H9 (cell line): ENCODE data around the gene TTYH2. TPM values are rescaled to one million over a fixed set of nuclear protein-coding genes. Genes with fewer than 3 reads are reported as not detected.

Experiments
- DNase-seq: peaks from one replicate; pipeline ENCODE4 v3.0.0-alpha.2; 2017
- H2AFZ ChIP-seq: one replicate; pipeline ENCODE4 v1.6.1; 2013; ENCODE audit warnings: mild to moderate bottlenecking, low read length, control low read depth, moderate library complexity
- H2AK5ac ChIP-seq: 2 replicates; pipeline ENCODE4 v1.6.1; 2013; ENCODE audit warnings: low read length, control low read depth, mixed read lengths; ENCODE audit not compliant: insufficient read length
- H2BK120ac ChIP-seq: one replicate; pipeline ENCODE4 v1.6.1; 2013; ENCODE audit warnings: low read depth, mild to moderate bottlenecking, low read length, control low read depth, inconsistent platforms; ENCODE audit not compliant: poor library complexity, severe bottlenecking
- H2BK12ac ChIP-seq: 2 replicates; pipeline ENCODE4 v1.6.1; 2013; ENCODE audit warnings: low read length, control low read depth, mixed read lengths, low read depth; ENCODE audit not compliant: insufficient read length
- H2BK15ac ChIP-seq: 2 replicates; pipeline ENCODE4 v1.6.1; 2013; ENCODE audit warnings: low read depth, low read length, control low read depth
- H2BK20ac ChIP-seq: one replicate; pipeline ENCODE4 v1.6.1; 2013; ENCODE audit warnings: low read depth, mild to moderate bottlenecking, low read length, control low read depth, inconsistent platforms; ENCODE audit not compliant: poor library complexity, severe bottlenecking
- H2BK5ac ChIP-seq: 2 replicates; pipeline ENCODE4 v1.6.1; 2013; ENCODE audit warnings: low read length, control low read depth, mixed read lengths; ENCODE audit not compliant: insufficient read length
- H3K14ac ChIP-seq: 2 replicates; pipeline ENCODE4 v1.6.1; 2013; ENCODE audit warnings: low read length, control low read depth; ENCODE audit not compliant: insufficient read depth
- H3K18ac ChIP-seq: 2 replicates; pipeline ENCODE4 v1.6.1; 2013; ENCODE audit warnings: low read depth, mild to moderate bottlenecking, mixed read lengths, low read length, control low read depth; ENCODE audit not compliant: insufficient read length
- H3K23ac ChIP-seq: 2 replicates; pipeline ENCODE4 v1.6.1; 2013; ENCODE audit warnings: low read length, control low read depth, mixed read lengths, low read depth; ENCODE audit not compliant: insufficient read length
- H3K23me2 ChIP-seq: 2 replicates; pipeline ENCODE4 v1.6.1; 2013; ENCODE audit warnings: low read depth, mild to moderate bottlenecking, mixed read lengths, low read length, control low read depth; ENCODE audit not compliant: insufficient read length, poor library complexity, severe bottlenecking
- H3K27ac ChIP-seq: 2 replicates; pipeline ENCODE4 v1.5.1; 2013; ENCODE audit warnings: low read length, control low read depth, mixed read lengths, low read depth; ENCODE audit not compliant: insufficient read length
- H3K27me3 ChIP-seq: 2 replicates; pipeline ENCODE4 v1.6.1; 2013; ENCODE audit warnings: low read length, control low read depth, inconsistent platforms; ENCODE audit not compliant: insufficient read depth
- H3K4ac ChIP-seq: 2 replicates; pipeline ENCODE4 v1.6.1; 2013; ENCODE audit warnings: low read depth, mild to moderate bottlenecking, control low read depth, inconsistent platforms, low read length, moderate library complexity
- H3K4me1 ChIP-seq: 2 replicates; pipeline ENCODE4 v1.6.1; 2013; ENCODE audit warnings: low read length, control low read depth, inconsistent platforms; ENCODE audit not compliant: insufficient read depth
- H3K4me2 ChIP-seq: 2 replicates; pipeline ENCODE4 v1.6.1; 2013; ENCODE audit warnings: low read length, control low read depth, mixed read lengths; ENCODE audit not compliant: insufficient read length, insufficient read depth
- H3K56ac ChIP-seq: 2 replicates; pipeline ENCODE4 v1.6.1; 2013; ENCODE audit warnings: low read depth, mild to moderate bottlenecking, mixed read lengths, low read length, control low read depth; ENCODE audit not compliant: insufficient read length
- H3K79me1 ChIP-seq: 2 replicates; pipeline ENCODE4 v1.6.1; 2013; ENCODE audit warnings: low read depth, mild to moderate bottlenecking, moderate library complexity, low read length, control low read depth, inconsistent platforms; ENCODE audit not compliant: insufficient read depth, poor library complexity, severe bottlenecking
- H3K79me2 ChIP-seq: 2 replicates; pipeline ENCODE4 v1.6.1; 2013; ENCODE audit warnings: low read length, control low read depth, inconsistent platforms; ENCODE audit not compliant: insufficient read depth
- H3K9ac ChIP-seq: 2 replicates; pipeline ENCODE4 v1.6.1; 2013; ENCODE audit warnings: low read length, control low read depth, mixed read lengths; ENCODE audit not compliant: insufficient read length; ENCODE audit errors: extremely low read depth
- H3K9me3 ChIP-seq: one replicate; pipeline ENCODE4 v1.6.1; 2013; ENCODE audit warnings: low read depth, low read length, inconsistent platforms; ENCODE audit not compliant: control insufficient read depth
- H3T11ph ChIP-seq: one replicate; pipeline ENCODE4 v1.6.1; 2013; ENCODE audit warnings: mild to moderate bottlenecking, low read length, control low read depth, inconsistent platforms
- H4K20me1 ChIP-seq: one replicate; pipeline ENCODE4 v1.6.1; 2013; ENCODE audit not compliant: control insufficient read depth, insufficient read length, insufficient read depth
- H4K5ac ChIP-seq: 2 replicates; pipeline ENCODE4 v1.6.1; 2013; ENCODE audit warnings: low read depth, mild to moderate bottlenecking, mixed read lengths, low read length, control low read depth; ENCODE audit not compliant: insufficient read length
- H4K8ac ChIP-seq: replicated peaks from 2 replicates; pipeline ENCODE4 v1.6.1; 2013; ENCODE audit warnings: low read length, control low read depth, mixed read lengths, low read depth; ENCODE audit not compliant: insufficient read length
- H4K91ac ChIP-seq: 2 replicates; pipeline ENCODE4 v1.6.1; 2013; ENCODE audit warnings: low read depth, mild to moderate bottlenecking, moderate library complexity, mixed read lengths, low read length, control low read depth; ENCODE audit not compliant: insufficient read length
- H3K27ac Mint-ChIP-seq, 3 experiments: 2 replicates in 2 of 3; 3 replicates in 1 of 3; pipeline ENCODE4 v1.8.0; 2020 to 2021; ENCODE audit warnings: mixed read lengths in 3 of 3, mild to moderate bottlenecking in 1 of 3, moderate library complexity in 1 of 3
- H3K27me3 Mint-ChIP-seq: 2 replicates; pipeline ENCODE4 v1.8.0; 2021; ENCODE audit warnings: low read depth, mild to moderate bottlenecking, moderate library complexity, mixed read lengths
- H3K36me3 Mint-ChIP-seq, 3 experiments: 2 replicates in 2 of 3; 3 replicates in 1 of 3; pipeline ENCODE4 v1.8.0; 2020 to 2021; ENCODE audit warnings: low read depth in 3 of 3, mixed read lengths in 3 of 3; ENCODE audit not compliant: insufficient read depth in 1 of 3
- H3K4me1 Mint-ChIP-seq, 2 experiments: 2 replicates each; pipeline ENCODE4 v1.8.0; 2020; ENCODE audit warnings: mixed read lengths in 2 of 2
- H3K4me3 Mint-ChIP-seq, 2 experiments: 2 replicates in 1 of 2; 3 replicates in 1 of 2; pipeline ENCODE4 v1.8.0; 2020 to 2021; ENCODE audit warnings: mild to moderate bottlenecking in 2 of 2, mixed read lengths in 2 of 2, moderate library complexity in 1 of 2
- H3K9me3 Mint-ChIP-seq, 2 experiments: 2 replicates in 1 of 2; 3 replicates in 1 of 2; pipeline ENCODE4 v1.8.0; 2020; ENCODE audit warnings: mild to moderate bottlenecking in 2 of 2, mixed read lengths in 2 of 2, moderate library complexity in 1 of 2
- CTCF ChIP-seq: fragments of 200-600 bp; sonication (generic); conservative IDR thresholded peaks from 3 replicates; pipeline ENCODE4 v1.8.0; 2021; ENCODE audit warnings: antibody characterized with exemption, mild to moderate bottlenecking
- WGBS: extraction: QIAGEN DNeasy Blood & Tissue Kit; methylation state at CpG from one replicate; pipeline ENCODE4 v1.1.7; 2013; ENCODE audit warnings: missing lambda C conversion rate, low lambda C conversion rate, mixed read lengths; ENCODE audit not compliant: insufficient read length; ENCODE audit errors: extremely low coverage; 5-methylcytosine and 5-hydroxymethylcytosine counted together
- total RNA-seq: library from RNA; stranded (reverse); gene quantifications from 2 replicates; pipeline ENCODE4 v1.2.1, GENCODE V29; 2021

TTYH2 gene
- total RNA-seq, 1 experiment from 2014 or later, result 1.6 TPM

- H3K27me3 ChIP-seq, result no peaks in the 10 kb centered on the region
- H3K4me3 Mint-ChIP-seq, result no peak overlapping the region
- H3K4me1 Mint-ChIP-seq, result peaks cover 5 to 18% of the 10 kb centered on the region in 2 experiments
Observed at GRCh38 chr17:74252211-74252610, 38.8 kb downstream of the TTYH2 start.

More at GRCh38 chr17:74252211-74252610, 38.8 kb downstream of the TTYH2 start:
- Histone ChIP-seq H2BK5ac (no peak overlapping the region), H4K5ac (no peak overlapping the region), H3K4me2 (no peak overlapping the region), H4K20me1 (no peaks in the 10 kb centered on the region), H3K9ac (no peak overlapping the region), H3K27ac (no peak overlapping the region), H3K23ac (no peak overlapping the region), H3K56ac (no peak overlapping the region), H2BK120ac (no peak overlapping the region), H2BK12ac (no peak overlapping the region), H2AK5ac (no peak overlapping the region), H2AFZ (no peak overlapping the region), H3K14ac (no peak overlapping the region), H3K79me2 (no peaks in the 10 kb centered on the region), H3K79me1 (no peaks in the 10 kb centered on the region), H3K18ac (no peak overlapping the region), H3K23me2 (no peaks in the 10 kb centered on the region), H3K4me1 (no peaks in the 10 kb centered on the region), H2BK15ac (no peak overlapping the region), H4K91ac (no peak overlapping the region), H4K8ac (no peak overlapping the region), H2BK20ac (no peak overlapping the region), H3K9me3 (no peaks in the 10 kb centered on the region), H3T11ph (no peak overlapping the region), H3K4ac (no peak overlapping the region)
- no CpG with 5 or more reads among the region's 8 CpGs for WGBS
- no peak overlapping the region for H3K27ac Mint-ChIP-seq
- DNase-seq, result no peak
- peak; percentile 16; the same call in 1 of the 3 replicates for TF ChIP-seq CTCF
- H3K9me3 Mint-ChIP-seq, result peaks cover 0 to 5% of the 10 kb centered on the region in 2 experiments; a peak in 4 of 5 replicates
- peaks cover 10% of the 10 kb centered on the region for H3K27me3 Mint-ChIP-seq
- H3K36me3 Mint-ChIP-seq, result peaks cover 0 to 6% (median 5%) of the 10 kb centered on the region in 3 experiments; a peak in 5 of 7 replicates
